Breast epithelium (tissue), 4 donors: ENCODE measurements around the gene RHOBTB1. TPM values are rescaled to one million over a fixed set of nuclear protein-coding genes. Genes with fewer than 3 reads are reported as not detected.

Experiments
- DNase-seq, 2 donors: peaks; one replicate each; pipeline ENCODE4 v3.0.0-alpha.2; 2019; ENCODE audit warnings: low spot score in 2 of 2
- H3K27ac ChIP-seq, 2 donors: fragments of 200-600 bp; sonication (generic) in 1 of 2; one replicate each; pipeline ENCODE4 v1.5.1; 2016 to 2019; ENCODE audit warnings: mild to moderate bottlenecking in 1 of 2
- H3K27me3 ChIP-seq, 2 donors: fragments of 200-600 bp; sonication (generic) in 1 of 2; one replicate each; pipeline versions ENCODE4 v1.5.1 to v1.6.0; 2017 to 2019; ENCODE audit warnings: control low read depth in 1 of 2, mild to moderate bottlenecking in 1 of 2
- H3K36me3 ChIP-seq: fragments of 200-600 bp; one replicate; pipeline ENCODE4 v1.5.1; 2019
- H3K4me1 ChIP-seq, 2 donors: fragments of 200-600 bp; sonication (generic); one replicate each; pipeline ENCODE4 v1.5.1; 2016 to 2019; ENCODE audit warnings: control low read depth in 1 of 2
- H3K4me3 ChIP-seq, 3 donors: fragments of 200-600 bp; sonication (generic); 1 replicate in 2 of 3; 2 replicates in 1 of 3; pipeline ENCODE4 v1.5.1; 2016 to 2019; ENCODE audit warnings: mild to moderate bottlenecking in 3 of 3, moderate library complexity in 2 of 3
- H3K9me3 ChIP-seq, 2 donors: fragments of 200-600 bp; sonication (generic) in 1 of 2; one replicate each; pipeline ENCODE4 v1.5.1; 2016 to 2019; ENCODE audit warnings: control low read depth in 1 of 2
- CTCF ChIP-seq, 3 donors: fragments of 450-650 bp; IDR thresholded peaks; one replicate each; pipeline ENCODE4 v1.5.1; 2016 to 2017; ENCODE audit warnings: antibody characterized with exemption in 3 of 3, mild to moderate bottlenecking in 3 of 3, moderate library complexity in 3 of 3
- POLR2A ChIP-seq: fragments of 450-650 bp; IDR thresholded peaks from one replicate; pipeline ENCODE4 v1.6.1; 2016; ENCODE audit warnings: antibody characterized with exemption, mild to moderate bottlenecking, moderate library complexity
- POLR2AphosphoS5 ChIP-seq, 3 donors: sonication (generic); formaldehyde crosslinking; IDR thresholded peaks; one replicate each; pipeline ENCODE4 v1.6.1; 2017; ENCODE audit warnings: antibody characterized with exemption in 3 of 3
- intact Hi-C: fragments of 100-400 bp; cut with DNase I; formaldehyde crosslinking; loops from one replicate; pipeline ENCODE4 v1.15.1; 2023; ENCODE audit warnings: low total_unique reads
- total RNA-seq, 3 donors: library from RNA; depleted of rRNA; stranded (reverse); fragments of >200 nt; gene quantifications; one replicate each; pipeline ENCODE4 v1.1.0, GENCODE V29; 2016

The RHOBTB1 gene
- total RNA-seq, 3 donors from 2014 or later, result 11.4 to 14.6 (median 13.4) TPM

- Histone ChIP-seq H3K4me3 (no peak overlapping the region), H3K4me1 (no peaks in the 10 kb centered on the region), H3K27ac (peak overlapping the region in 1 of 2 donors; percentile 54), H3K9me3 (no peaks in the 10 kb centered on the region), H3K36me3 (no peaks in the 10 kb centered on the region), H3K27me3 (no peaks in the 10 kb centered on the region)
- intact Hi-C loops, result no loop called here
- TF ChIP-seq CTCF (IDR thresholded peaks at IDR 0.05) (no peak), POLR2A (no peak), POLR2AphosphoS5 (IDR thresholded peaks at IDR 0.05) (no peak)
- no peak for DNase-seq
Measured at GRCh38 chr10:60828489-60828852, 115.5 kb downstream of the RHOBTB1 start.

GRCh38 chr10:60827791-60828488 lies 116.0 kb downstream of the RHOBTB1 start:
- H3K36me3 ChIP-seq, result no peaks in the 10 kb centered on the region
- no peaks in the 10 kb centered on the region for H3K27me3 ChIP-seq
- no peaks in the 10 kb centered on the region for H3K9me3 ChIP-seq
- TF ChIP-seq POLR2AphosphoS5 (IDR thresholded peaks at IDR 0.05) (peak in 1 of 3 donors; percentile 34), CTCF (IDR thresholded peaks at IDR 0.05) (no peak), POLR2A (no peak)
- intact Hi-C loops, result no loop called here
- no peaks in the 10 kb centered on the region for H3K4me1 ChIP-seq
- no peak for DNase-seq
- H3K27ac ChIP-seq, result peak overlapping the region in 1 of 2 donors; percentile 54
- H3K4me3 ChIP-seq, result no peak overlapping the region

DNA sequence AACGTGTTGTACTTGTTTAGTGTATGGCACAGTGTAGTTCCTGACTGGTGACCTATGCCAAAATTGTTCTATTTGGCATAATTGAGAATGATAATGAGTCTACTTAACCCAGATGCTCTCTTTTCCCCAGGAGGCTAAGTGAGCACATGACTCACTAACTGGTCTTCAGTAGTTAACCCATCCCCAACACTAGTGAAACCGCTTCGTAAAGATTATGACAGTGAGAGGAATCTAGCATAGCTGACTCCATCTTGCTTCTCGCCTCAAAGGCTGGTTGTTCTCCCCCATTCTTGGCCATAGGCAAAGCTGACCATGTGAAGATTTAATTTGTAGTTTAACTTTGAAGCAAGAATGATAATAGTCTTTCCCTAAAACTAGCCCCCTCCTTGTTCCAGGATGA lies 118.5 kb downstream of the RHOBTB1 start:
- TF ChIP-seq CTCF (IDR thresholded peaks at IDR 0.05) (no peak), POLR2AphosphoS5 (IDR thresholded peaks at IDR 0.05) (no peak), POLR2A (no peak)

GRCh38 chr10:60823324-60823723 lies 120.7 kb downstream of the RHOBTB1 start:
- Histone ChIP-seq H3K4me1 (no peaks in the 10 kb centered on the region), H3K9me3 (no peaks in the 10 kb centered on the region), H3K4me3 (no peak overlapping the region), H3K27ac (no peak overlapping the region), H3K36me3 (no peaks in the 10 kb centered on the region), H3K27me3 (no peaks in the 10 kb centered on the region)
- intact Hi-C loops, result no loop called here
- TF ChIP-seq CTCF (IDR thresholded peaks at IDR 0.05) (no peak), POLR2A (no peak), POLR2AphosphoS5 (IDR thresholded peaks at IDR 0.05) (no peak)
- no peak for DNase-seq

More for the DNA sequence above, 118.5 kb downstream of the RHOBTB1 start:
- H3K36me3 ChIP-seq, result no peaks in the 10 kb centered on the region
- H3K4me1 ChIP-seq, result no peaks in the 10 kb centered on the region
- intact Hi-C loops, result no loop called here
- H3K9me3 ChIP-seq, result no peaks in the 10 kb centered on the region
- DNase-seq, result no peak
- H3K27me3 ChIP-seq, result no peaks in the 10 kb centered on the region
- no peak overlapping the region for H3K27ac ChIP-seq
- H3K4me3 ChIP-seq, result no peak overlapping the region

GRCh38 chr10:60822809-60823208 lies 121.2 kb downstream of the RHOBTB1 start:
- intact Hi-C loops, result no loop called here
- DNase-seq, result no peak
- no peak overlapping the region for H3K27ac ChIP-seq
- no peaks in the 10 kb centered on the region for H3K36me3 ChIP-seq
- no peaks in the 10 kb centered on the region for H3K4me1 ChIP-seq
- no peak overlapping the region for H3K4me3 ChIP-seq
- TF ChIP-seq POLR2AphosphoS5 (IDR thresholded peaks at IDR 0.05), result no peak
- TF ChIP-seq CTCF (IDR thresholded peaks at IDR 0.05), result no peak
- no peak for TF ChIP-seq POLR2A
- H3K27me3 ChIP-seq, result no peaks in the 10 kb centered on the region
- no peaks in the 10 kb centered on the region for H3K9me3 ChIP-seq
